Suprapubic skin (tissue), 4 donors: ENCODE data around the gene UBXN11. TPM values are rescaled to one million over a fixed set of nuclear protein-coding genes. Genes with fewer than 3 reads are reported as not detected.
"Not testable (repeated sequence)": the region's sequence is repeated elsewhere in the genome, so short reads cannot be mapped to it uniquely, and the experiment has no call there.

Experiments used
- DNase-seq, 2 donors: peaks; one replicate each; pipeline ENCODE4 v3.0.0-alpha.2; 2019; ENCODE audit warnings: low spot score in 2 of 2
- H3K27ac ChIP-seq: fragments of 200-600 bp; sonication (generic); one replicate; pipeline ENCODE4 v1.5.1; 2019
- H3K27me3 ChIP-seq: fragments of 200-600 bp; sonication (generic); one replicate; pipeline ENCODE4 v1.5.1; 2019
- H3K36me3 ChIP-seq: fragments of 200-600 bp; sonication (generic); one replicate; pipeline ENCODE4 v1.5.1; 2019
- H3K4me1 ChIP-seq: fragments of 200-600 bp; sonication (generic); one replicate; pipeline ENCODE4 v1.5.1; 2019
- H3K4me3 ChIP-seq: fragments of 200-600 bp; sonication (generic); one replicate; pipeline ENCODE4 v1.5.1; 2019; ENCODE audit warnings: mild to moderate bottlenecking
- H3K9me3 ChIP-seq: fragments of 200-600 bp; sonication (generic); one replicate; pipeline ENCODE4 v1.5.1; 2019
- CTCF ChIP-seq, 2 donors: fragments of 200-600 bp in 1 of 2; fragments of 450-650 bp in 1 of 2; sonication (generic) in 1 of 2; IDR thresholded peaks; one replicate each; pipeline ENCODE4 v1.5.1; 2016 to 2019; ENCODE audit warnings: antibody characterized with exemption in 2 of 2, mild to moderate bottlenecking in 1 of 2, moderate library complexity in 1 of 2
- EP300 ChIP-seq: sonication (generic); formaldehyde crosslinking; IDR thresholded peaks from one replicate; pipeline ENCODE4 v1.6.1; 2017; ENCODE audit warnings: antibody characterized with exemption
- POLR2A ChIP-seq, 2 donors: fragments of 450-650 bp; IDR thresholded peaks; one replicate each; pipeline ENCODE4 v1.6.1; 2017; ENCODE audit warnings: antibody characterized with exemption in 2 of 2, mild to moderate bottlenecking in 2 of 2, moderate library complexity in 2 of 2
- POLR2AphosphoS5 ChIP-seq, 3 donors: sonication (generic); formaldehyde crosslinking; IDR thresholded peaks; one replicate each; pipeline ENCODE4 v1.6.1; 2017; ENCODE audit warnings: antibody characterized with exemption in 3 of 3
- WGBS: methylation state at CpG from one replicate; pipeline ENCODE4 v1.1.5; 2018; 5-methylcytosine and 5-hydroxymethylcytosine counted together
- total RNA-seq, 4 donors: library from RNA; depleted of rRNA; stranded (reverse); fragments of >200 nt; gene quantifications; one replicate each; pipeline ENCODE4 v1.1.0, GENCODE V29; 2016

The UBXN11 gene
- total RNA-seq, 4 donors from 2014 or later, result 3.2 to 19.1 (median 9.1) TPM

- WGBS, result 94% methylated on average over 2 of the region's 2 CpGs
Measured at GRCh38 chr1:26317146-26317545, 10.7 kb upstream of the UBXN11 start.

GRCh38 chr1:26315874-26316850 is 9.7 kb upstream of the UBXN11 start:
- no peak for DNase-seq
- Histone ChIP-seq H3K4me1 (peaks cover 9% of the 10 kb centered on the region), H3K9me3 (no peaks in the 10 kb centered on the region), H3K36me3 (no peaks in the 10 kb centered on the region), H3K27me3 (no peaks in the 10 kb centered on the region), H3K4me3 (no peak overlapping the region), H3K27ac (no peak overlapping the region)
- WGBS, result 94% methylated on average over 8 of the region's 8 CpGs
- TF ChIP-seq EP300 (no peak), POLR2A (IDR thresholded peaks at IDR 0.05) (no peak), CTCF (IDR thresholded peaks at IDR 0.05) (no peak), POLR2AphosphoS5 (IDR thresholded peaks at IDR 0.05) (no peak)

More at GRCh38 chr1:26317146-26317545, 10.7 kb upstream of the UBXN11 start:
- DNase-seq, result no peak
- H3K4me1 ChIP-seq, result peaks cover 15% of the 10 kb centered on the region
- no peak overlapping the region for H3K27ac ChIP-seq
- H3K27me3 ChIP-seq, result no peaks in the 10 kb centered on the region
- TF ChIP-seq POLR2A (IDR thresholded peaks at IDR 0.05) (no peak), POLR2AphosphoS5 (IDR thresholded peaks at IDR 0.05) (no peak)
- H3K9me3 ChIP-seq, result no peaks in the 10 kb centered on the region
- H3K36me3 ChIP-seq, result no peaks in the 10 kb centered on the region
- no peak overlapping the region for H3K4me3 ChIP-seq

GRCh38 chr1:26314501-26314900 is 8.1 kb upstream of the UBXN11 start:
- H3K36me3 ChIP-seq, result no peaks in the 10 kb centered on the region
- WGBS, result 86% methylated on average over 5 of the region's 5 CpGs
- H3K4me1 ChIP-seq, result peaks cover 3% of the 10 kb centered on the region
- H3K9me3 ChIP-seq, result no peaks in the 10 kb centered on the region
- TF ChIP-seq POLR2AphosphoS5 (IDR thresholded peaks at IDR 0.05) (no peak), POLR2A (IDR thresholded peaks at IDR 0.05) (no peak)
- H3K27me3 ChIP-seq, result no peaks in the 10 kb centered on the region
- DNase-seq, result no peak
- no peak overlapping the region for H3K4me3 ChIP-seq
- no peak overlapping the region for H3K27ac ChIP-seq

- WGBS, result 87% methylated on average over 21 of the region's 21 CpGs
Measured at GRCh38 chr1:26307966-26308899, 1.8 kb upstream of the UBXN11 start.

GRCh38 chr1:26307363-26307781 is 936 bp upstream of the UBXN11 start:
- H3K27me3 ChIP-seq, result no peaks in the 10 kb centered on the region
- no peak for DNase-seq
- H3K9me3 ChIP-seq, result no peaks in the 10 kb centered on the region
- H3K4me3 ChIP-seq, result no peak overlapping the region
- peaks cover 19% of the 10 kb centered on the region for H3K4me1 ChIP-seq
- no peaks in the 10 kb centered on the region for H3K36me3 ChIP-seq
- WGBS, result 41% methylated on average over 6 of the region's 6 CpGs
- TF ChIP-seq POLR2A (IDR thresholded peaks at IDR 0.05), result no peak
- TF ChIP-seq EP300, result no peak
- H3K27ac ChIP-seq, result no peak overlapping the region

More at GRCh38 chr1:26307966-26308899, 1.8 kb upstream of the UBXN11 start:
- not testable (repeated sequence) for DNase-seq, H3K9me3 ChIP-seq, H3K36me3 ChIP-seq, H3K27me3 ChIP-seq, H3K4me3 ChIP-seq, H3K27ac ChIP-seq
- peaks cover 19% of the 10 kb centered on the region for H3K4me1 ChIP-seq

GRCh38 chr1:26305667-26306289 is 658 bp downstream of the UBXN11 start:
- H3K4me3 ChIP-seq, result peak overlapping the region; percentile 74
- H3K9me3 ChIP-seq, result no peaks in the 10 kb centered on the region
- peak overlapping the region; percentile 79 for H3K27ac ChIP-seq
- no peak for DNase-seq
- peaks cover 19% of the 10 kb centered on the region for H3K4me1 ChIP-seq
- H3K27me3 ChIP-seq, result no peaks in the 10 kb centered on the region
- 29% methylated on average over 8 of the region's 8 CpGs for WGBS
- TF ChIP-seq POLR2A (IDR thresholded peaks at IDR 0.05) (no peak), POLR2AphosphoS5 (IDR thresholded peaks at IDR 0.05) (no peak), EP300 (no peak), CTCF (IDR thresholded peaks at IDR 0.05) (no peak)
- H3K36me3 ChIP-seq, result no peaks in the 10 kb centered on the region
